ENCODE data around the gene NR5A1.

The NR5A1 gene

DNA sequence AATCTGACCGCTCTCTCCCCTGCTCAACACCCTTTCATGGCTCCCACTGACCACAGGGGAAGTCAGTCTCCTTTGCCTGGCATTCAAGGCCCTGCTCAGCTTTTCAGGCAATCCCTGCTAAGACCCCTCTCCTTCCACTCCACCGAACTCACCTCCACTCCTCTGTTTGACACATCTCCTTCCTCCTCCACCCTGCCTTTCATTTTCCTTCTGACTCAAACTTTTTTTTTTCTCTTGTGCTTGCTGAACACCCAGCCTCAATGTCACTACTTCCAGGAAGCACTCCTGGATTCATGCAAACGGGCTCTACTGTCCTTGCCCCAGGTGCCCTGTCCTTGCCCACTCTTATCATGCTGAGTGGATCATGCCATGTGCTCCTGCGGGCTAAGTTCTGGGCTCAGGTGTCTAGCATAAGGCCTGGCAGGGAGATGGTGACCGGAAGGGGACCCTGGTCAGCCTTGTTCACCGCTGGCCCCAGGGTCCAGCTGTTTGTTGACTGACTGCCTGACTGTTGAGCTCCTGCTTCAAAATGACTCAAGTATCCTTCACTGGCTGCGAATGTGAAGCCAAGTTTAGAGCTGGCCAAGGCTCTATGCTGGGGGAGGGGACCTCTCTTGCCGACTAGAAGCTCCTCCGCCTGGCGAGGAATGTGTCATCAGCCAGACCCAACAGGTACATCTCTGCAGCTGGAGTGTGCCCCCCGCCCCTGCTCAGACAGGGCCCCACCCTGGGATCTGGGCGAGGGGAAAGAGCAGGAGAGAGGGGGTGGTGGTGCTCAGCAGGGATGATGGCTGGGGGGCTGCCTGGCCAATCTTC, 6.2 kb downstream of the NR5A1 start:
- no peak overlapping the region for H3K27ac ChIP-seq
- TF ChIP-seq, protein P1, sequence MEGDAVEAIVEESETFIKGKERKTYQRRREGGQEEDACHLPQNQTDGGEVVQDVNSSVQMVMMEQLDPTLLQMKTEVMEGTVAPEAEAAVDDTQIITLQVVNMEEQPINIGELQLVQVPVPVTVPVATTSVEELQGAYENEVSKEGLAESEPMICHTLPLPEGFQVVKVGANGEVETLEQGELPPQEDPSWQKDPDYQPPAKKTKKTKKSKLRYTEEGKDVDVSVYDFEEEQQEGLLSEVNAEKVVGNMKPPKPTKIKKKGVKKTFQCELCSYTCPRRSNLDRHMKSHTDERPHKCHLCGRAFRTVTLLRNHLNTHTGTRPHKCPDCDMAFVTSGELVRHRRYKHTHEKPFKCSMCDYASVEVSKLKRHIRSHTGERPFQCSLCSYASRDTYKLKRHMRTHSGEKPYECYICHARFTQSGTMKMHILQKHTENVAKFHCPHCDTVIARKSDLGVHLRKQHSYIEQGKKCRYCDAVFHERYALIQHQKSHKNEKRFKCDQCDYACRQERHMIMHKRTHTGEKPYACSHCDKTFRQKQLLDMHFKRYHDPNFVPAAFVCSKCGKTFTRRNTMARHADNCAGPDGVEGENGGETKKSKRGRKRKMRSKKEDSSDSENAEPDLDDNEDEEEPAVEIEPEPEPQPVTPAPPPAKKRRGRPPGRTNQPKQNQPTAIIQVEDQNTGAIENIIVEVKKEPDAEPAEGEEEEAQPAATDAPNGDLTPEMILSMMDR (conservative IDR thresholded peaks at IDR 0.05; ENCODE audit: low read depth, low read length), result no peak
- H3K9ac ChIP-seq, result no peak overlapping the region
- no peaks in the 10 kb centered on the region for H4K20me1 ChIP-seq (ENCODE audit: insufficient read depth)
- no peaks in the 10 kb centered on the region for H3K36me3 ChIP-seq (ENCODE audit: insufficient read depth)
- H2AFZ ChIP-seq (ENCODE audit: low read depth), result no peak overlapping the region
- H3K4me1 ChIP-seq (ENCODE audit: low read depth, poor library complexity, severe bottlenecking), result no peaks in the 10 kb centered on the region
- H3K79me2 ChIP-seq (ENCODE audit: insufficient read depth, low read depth), result no peaks in the 10 kb centered on the region
- H3K4me2 ChIP-seq, result no peak overlapping the region
- H3K4me3 ChIP-seq (IDR thresholded peaks at IDR 0.05; ENCODE audit: insufficient read depth, low read depth, low read length), result no peak overlapping the region
- peaks cover 12% of the 10 kb centered on the region; the same call in 1 of the 2 replicates for H3K27me3 ChIP-seq (ENCODE audit: insufficient read depth, low read depth)

GRCh38 chr9:124500028-124500795, 7.0 kb downstream of the NR5A1 start:
- Histone ChIP-seq H3K27me3 (ENCODE audit: insufficient read depth, low read depth) (peaks cover 12% of the 10 kb centered on the region; the same call in 1 of the 2 replicates), H3K4me1 (ENCODE audit: low read depth, poor library complexity, severe bottlenecking) (no peaks in the 10 kb centered on the region), H4K20me1 (ENCODE audit: insufficient read depth) (no peaks in the 10 kb centered on the region), H3K4me3 (IDR thresholded peaks at IDR 0.05; ENCODE audit: insufficient read depth, low read depth, low read length) (no peak overlapping the region), H3K4me2 (no peak overlapping the region), H3K9ac (no peak overlapping the region), H3K36me3 (ENCODE audit: insufficient read depth) (no peaks in the 10 kb centered on the region), H2AFZ (ENCODE audit: low read depth) (no peak overlapping the region), H3K79me2 (ENCODE audit: insufficient read depth, low read depth) (no peaks in the 10 kb centered on the region), H3K27ac (no peak overlapping the region)
- TF ChIP-seq, protein P1 (conservative IDR thresholded peaks at IDR 0.05; ENCODE audit: low read depth, low read length), result no peak

- TF ChIP-seq, protein P1 (conservative IDR thresholded peaks at IDR 0.05; ENCODE audit: low read depth, low read length), result no peak
- no peak overlapping the region for H3K4me2 ChIP-seq
- H3K4me1 ChIP-seq (ENCODE audit: low read depth, poor library complexity, severe bottlenecking), result no peaks in the 10 kb centered on the region
- no peak overlapping the region for H2AFZ ChIP-seq (ENCODE audit: low read depth)
- no peak overlapping the region for H3K27ac ChIP-seq
- H3K27me3 ChIP-seq (ENCODE audit: insufficient read depth, low read depth), result peaks cover 17% of the 10 kb centered on the region; the same call in 1 of the 2 replicates
- H3K4me3 ChIP-seq (IDR thresholded peaks at IDR 0.05; ENCODE audit: insufficient read depth, low read depth, low read length), result no peak overlapping the region
- H3K79me2 ChIP-seq (ENCODE audit: insufficient read depth, low read depth), result no peaks in the 10 kb centered on the region
- H3K36me3 ChIP-seq (ENCODE audit: insufficient read depth), result no peaks in the 10 kb centered on the region
- H4K20me1 ChIP-seq (ENCODE audit: insufficient read depth), result no peaks in the 10 kb centered on the region
- no peak overlapping the region for H3K9ac ChIP-seq
Observed at GRCh38 chr9:124499216-124499615, 8.0 kb downstream of the NR5A1 start.

- no peaks in the 10 kb centered on the region for H4K20me1 ChIP-seq (ENCODE audit: insufficient read depth)
- peaks cover 17% of the 10 kb centered on the region; the same call in 1 of the 2 replicates for H3K27me3 ChIP-seq (ENCODE audit: insufficient read depth, low read depth)
- no peak overlapping the region for H3K9ac ChIP-seq
- no peak overlapping the region for H3K4me2 ChIP-seq
- TF ChIP-seq, protein P1 (conservative IDR thresholded peaks at IDR 0.05; ENCODE audit: low read depth, low read length), result no peak
- H3K27ac ChIP-seq, result no peak overlapping the region
- H3K36me3 ChIP-seq (ENCODE audit: insufficient read depth), result no peaks in the 10 kb centered on the region
- H3K4me3 ChIP-seq (IDR thresholded peaks at IDR 0.05; ENCODE audit: insufficient read depth, low read depth, low read length), result no peak overlapping the region
- H3K4me1 ChIP-seq (ENCODE audit: low read depth, poor library complexity, severe bottlenecking), result no peaks in the 10 kb centered on the region
- H2AFZ ChIP-seq (ENCODE audit: low read depth), result no peak overlapping the region
- H3K79me2 ChIP-seq (ENCODE audit: insufficient read depth, low read depth), result no peaks in the 10 kb centered on the region
Observed at GRCh38 chr9:124498499-124499146, 8.6 kb downstream of the NR5A1 start.

All from KMS-11 (cell line).